ENCODE data around the gene INPP5K. TPM values are rescaled to one million over a fixed set of nuclear protein-coding genes. Genes with fewer than 3 reads are reported as not detected.

The INPP5K gene
- total and polyA plus RNA-seq, 2 of the 4 experiments (the other 2 are of a cell fraction) = 14.9 to 17.4 TPM

DNA sequence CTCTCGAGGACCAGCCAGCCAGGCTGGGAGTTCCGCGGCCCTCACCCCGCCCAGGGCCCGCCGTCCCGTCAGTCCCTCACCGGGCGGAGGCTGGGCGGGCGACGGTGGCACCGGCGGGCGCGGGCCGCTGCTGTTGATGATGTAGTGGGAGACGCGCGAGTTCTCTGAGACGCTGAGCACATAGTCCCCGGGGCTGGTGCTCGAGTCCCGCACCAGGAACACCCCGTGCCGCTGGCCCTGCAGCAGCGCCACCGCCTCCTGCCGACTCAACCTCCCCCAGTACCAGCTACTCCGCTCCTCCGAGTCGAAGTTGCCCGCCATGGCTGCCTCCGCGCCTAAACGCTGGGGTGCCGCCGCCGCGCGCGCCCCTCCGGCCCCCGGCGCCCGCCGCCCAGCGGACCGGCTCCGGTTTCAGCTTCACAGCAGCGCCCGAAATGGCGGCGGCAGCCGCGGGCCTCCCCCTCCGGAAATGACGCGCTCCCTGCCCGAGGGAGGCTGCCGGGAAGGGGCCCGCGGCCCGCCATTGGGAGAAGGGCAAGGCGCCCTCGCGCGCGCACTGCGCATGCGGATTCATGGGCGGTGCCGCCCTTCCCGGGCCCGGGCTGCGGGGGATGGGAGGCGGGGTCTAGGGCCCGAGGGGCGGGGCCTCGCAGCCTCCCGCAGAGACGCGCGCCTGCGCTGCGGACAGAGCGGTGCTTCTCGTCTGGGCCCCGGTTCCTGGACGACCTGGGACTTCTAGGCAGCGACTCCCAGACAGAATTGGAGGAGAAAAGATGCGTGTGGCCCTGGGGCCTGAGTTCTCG, 60.4 kb downstream of the INPP5K start, which contains the start of gene CRK:
Gene CRK (minus strand): TSS at position 436 of the 803 bp plus-strand sequence. CDS start 115 bp downstream, at position 321.
- ChIA-PET POLR2A (ENCODE audit: unreplicated experiment) (interaction anchor here (0.5 kb wide), 1 partner anchor 324 kb away, joined by 3 read pairs; no protein-coding TSS in a partner anchor), CTCF (no interaction called here)
- Histone ChIP-seq H2BK20ac (ENCODE audit: low read depth, low read length) (no peak within 1 kb of the TSS), H3K27ac (ENCODE audit: insufficient read depth, low read length) (peak within 1 kb of the TSS; percentile 76), H3K4me2 (ENCODE audit: low read depth, low read length) (peak within 1 kb of the TSS; percentile 97), H2BK5ac (ENCODE audit: low read depth, low read length, poor library complexity, severe bottlenecking) (peak within 1 kb of the TSS; percentile 73), H4K91ac (ENCODE audit: insufficient read depth, low read depth, low read length) (peak within 1 kb of the TSS; percentile 84), H3K79me1 (ENCODE audit: low read depth in 1 of 2, low read length in 2 of 2) (peaks cover 0 to 39% of the 10 kb centered on the region in 2 experiments; a peak in 2 of 4 replicates), H4K8ac (ENCODE audit: low read depth in 2 of 2, low read length in 2 of 2) (peak within 1 kb of the TSS; percentile 35 to 80), H3K14ac (replicated peaks; ENCODE audit: low read depth, low read length) (peak within 1 kb of the TSS; percentile 99), H2AK5ac (ENCODE audit: low read depth, low read length) (peak within 1 kb of the TSS; percentile 86), H3K4me1 (ENCODE audit: control insufficient read depth, insufficient read depth, low read length) (peaks cover 7% of the 10 kb centered on the region), H3K18ac (ENCODE audit: low read depth, low read length) (no peak within 1 kb of the TSS; the same call in 1 of the 2 replicates), H4K5ac (ENCODE audit: low read depth, low read length) (peak within 1 kb of the TSS; percentile 69), H2BK15ac (ENCODE audit: low read depth, low read length) (no peak within 1 kb of the TSS; the same call in 2 of the 3 replicates), H3K9me3 (ENCODE audit: control insufficient read depth, insufficient read depth, low read length) (no peaks in the 10 kb centered on the region), H2AK9ac (replicated peaks; ENCODE audit: low read depth, low read length, poor library complexity) (peak within 1 kb of the TSS; percentile 98), H3K9ac (ENCODE audit: low read depth, low read length) (peak within 1 kb of the TSS; percentile 81), H2BK120ac (ENCODE audit: low read depth, low read length) (peak within 1 kb of the TSS; percentile 48; the same call in 1 of the 2 replicates), H3K4ac (ENCODE audit: low read depth, low read length) (peak within 1 kb of the TSS; percentile 94), H3K36me3 (ENCODE audit: control insufficient read depth, insufficient read depth, low read length) (peaks cover 6% of the 10 kb centered on the region; the same call in 1 of the 2 replicates), H3K56ac (ENCODE audit: extremely low read depth, insufficient read depth, low read length) (peak within 1 kb of the TSS; percentile 68), H3K4me3 (ENCODE audit: insufficient read depth, low read depth, low read length) (peak within 1 kb of the TSS; percentile 75), H3K23ac (ENCODE audit: low read depth, low read length) (peak within 1 kb of the TSS; percentile 99), H3K27me3 (ENCODE audit: control insufficient read depth, insufficient read depth, low read length) (no peaks in the 10 kb centered on the region), H4K20me1 (ENCODE audit: insufficient read depth, low read length) (peaks cover 44% of the 10 kb centered on the region), H2AFZ (replicated peaks; ENCODE audit: low read length, poor library complexity) (peak within 1 kb of the TSS; percentile 96), H3K9me1 (ENCODE audit: insufficient read depth, low read length) (peaks cover 15% of the 10 kb centered on the region)
- in situ Hi-C loops (cut with MboI; ENCODE audit: low sequenced_read_pairs) = no loop called here
- intact Hi-C loops (cut with micrococcal nuclease) = loop anchor here (1.0 to 5.0 kb wide), 3 partner anchors 59 to 91 kb away; no protein-coding TSS in a partner anchor
- dilution Hi-C loops (cut with HindIII; ENCODE audit: low sequenced_read_pairs, unreplicated experiment) = no loop called here
- WGBS, 2 experiments (ENCODE audit: extremely low coverage in 2 of 2, insufficient read length in 1 of 2) = 0% methylated on average over 33 of the region's 93 CpGs; no CpG with 5 or more reads in 1 of the 2 experiments
- ATAC-seq (ENCODE audit: low read depth) (peak; percentile 94), DNase-seq (peak; percentile 93)
- no TSS peak for BruUV-seq (replicated peaks)
- TF ChIP-seq FOS (IDR thresholded peaks at IDR 0.05; ENCODE audit: low read depth, low read length) (no peak), NFE2L2 (IDR thresholded peaks at IDR 0.05; ENCODE audit: low read depth, low read length) (no peak), MAFK (IDR thresholded peaks at IDR 0.05; ENCODE audit: low read depth, low read length) (no peak), USF2 (IDR thresholded peaks at IDR 0.05; ENCODE audit: low read depth, low read length) (no peak), RCOR1 (IDR thresholded peaks at IDR 0.05; ENCODE audit: insufficient replicate concordance, low read length) (peak; percentile 6), MAZ (IDR thresholded peaks at IDR 0.05; ENCODE audit: borderline replicate concordance, low read depth, low read length) (peak; percentile 84), SMC3 (IDR thresholded peaks at IDR 0.05; ENCODE audit: low read depth, low read length) (peak; percentile 4; the same call in 1 of the 2 replicates), BHLHE40 (IDR thresholded peaks at IDR 0.05; ENCODE audit: low read depth, low read length) (0 out of 2 replicates have a peak, but pooled peaks have one; percentile 1), RFX5 (IDR thresholded peaks at IDR 0.05; ENCODE audit: low read depth, low read length) (no peak), CEBPB (IDR thresholded peaks at IDR 0.05; ENCODE audit: low read depth, low read length) (no peak), POLR2A (IDR thresholded peaks at IDR 0.05; ENCODE audit: low read depth, low read length) (peak; percentile 94), CTCF (conservative IDR thresholded peaks at IDR 0.05; ENCODE audit: low read depth, low read length) (peak; percentile 10; the same call in 1 of the 2 replicates)
- TF ChIP-seq, protein P1, sequence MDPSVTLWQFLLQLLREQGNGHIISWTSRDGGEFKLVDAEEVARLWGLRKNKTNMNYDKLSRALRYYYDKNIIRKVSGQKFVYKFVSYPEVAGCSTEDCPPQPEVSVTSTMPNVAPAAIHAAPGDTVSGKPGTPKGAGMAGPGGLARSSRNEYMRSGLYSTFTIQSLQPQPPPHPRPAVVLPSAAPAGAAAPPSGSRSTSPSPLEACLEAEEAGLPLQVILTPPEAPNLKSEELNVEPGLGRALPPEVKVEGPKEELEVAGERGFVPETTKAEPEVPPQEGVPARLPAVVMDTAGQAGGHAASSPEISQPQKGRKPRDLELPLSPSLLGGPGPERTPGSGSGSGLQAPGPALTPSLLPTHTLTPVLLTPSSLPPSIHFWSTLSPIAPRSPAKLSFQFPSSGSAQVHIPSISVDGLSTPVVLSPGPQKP (IDR thresholded peaks at IDR 0.05; ENCODE audit: borderline replicate concordance, low read depth, low read length) = no peak

Data from IMR-90 (cell line).